GM03348 (cell line): ENCODE results near the gene FREM3.
"Not testable (repeated sequence)": the region's sequence is repeated elsewhere in the genome, so short reads cannot be mapped to it uniquely, and the experiment has no call there.

Experiments
- DNase-seq: peaks from one replicate; pipeline ENCODE4 v3.0.0; 2012; ENCODE audit warnings: low spot score

Gene FREM3

GRCh38 chr4:143700416-143701352 lies at the start of gene FREM3:
FREM3 (minus strand) TSS chr4:143700675; CDS start chr4:143700675, 0 bp downstream.
- DNase-seq: peak; percentile 12

- no peak for DNase-seq
Measured at GRCh38 chr4:143745874-143746273, 45.4 kb upstream of the FREM3 start.

GRCh38 chr4:143743591-143743990 lies 43.1 kb upstream of the FREM3 start:
- no peak for DNase-seq

GRCh38 chr4:143742834-143743233 lies 42.4 kb upstream of the FREM3 start:
- DNase-seq: no peak

- DNase-seq: no peak
Measured at GRCh38 chr4:143736861-143737260, 36.4 kb upstream of the FREM3 start.

GRCh38 chr4:143736061-143736460 lies 35.6 kb upstream of the FREM3 start:
- DNase-seq: not testable (repeated sequence)

- DNase-seq: peak; percentile 56
Measured at GRCh38 chr4:143728166-143728565, 27.7 kb upstream of the FREM3 start.

GRCh38 chr4:143726714-143727113 lies 26.2 kb upstream of the FREM3 start:
- DNase-seq: no peak

GRCh38 chr4:143721317-143721716 lies 20.8 kb upstream of the FREM3 start:
- peak; percentile 19 for DNase-seq

- not testable (repeated sequence) for DNase-seq
Measured at GRCh38 chr4:143718748-143719147, 18.3 kb upstream of the FREM3 start.

- DNase-seq: no peak
Measured at GRCh38 chr4:143713955-143714625, 13.6 kb upstream of the FREM3 start.

- no peak for DNase-seq
Measured at GRCh38 chr4:143713553-143713952, 13.1 kb upstream of the FREM3 start.

GRCh38 chr4:143712155-143712550 lies 11.7 kb upstream of the FREM3 start:
- DNase-seq: no peak

- no peak for DNase-seq
Measured at GRCh38 chr4:143711543-143712154, 11.2 kb upstream of the FREM3 start.

GRCh38 chr4:143701365-143701764 lies 890 bp upstream of the FREM3 start:
- DNase-seq: no peak

GRCh38 chr4:143700046-143700415 lies 444 bp downstream of the FREM3 start:
- peak; percentile 52 for DNase-seq

- no peak for DNase-seq
Measured at GRCh38 chr4:143699331-143700045, 987 bp downstream of the FREM3 start.

- DNase-seq: no peak
Measured at GRCh38 chr4:143693856-143694255, 6.6 kb downstream of the FREM3 start.

- DNase-seq: no peak
Measured at GRCh38 chr4:143692241-143692640, 8.2 kb downstream of the FREM3 start.

GRCh38 chr4:143679434-143679833 lies 21.0 kb downstream of the FREM3 start:
- DNase-seq: no peak

GRCh38 chr4:143673629-143674028 lies 26.8 kb downstream of the FREM3 start:
- DNase-seq: not testable (repeated sequence)

GRCh38 chr4:143668930-143669552 lies 31.4 kb downstream of the FREM3 start:
- no peak for DNase-seq
